ENCODE measurements around the gene ACAP2.

DNA sequence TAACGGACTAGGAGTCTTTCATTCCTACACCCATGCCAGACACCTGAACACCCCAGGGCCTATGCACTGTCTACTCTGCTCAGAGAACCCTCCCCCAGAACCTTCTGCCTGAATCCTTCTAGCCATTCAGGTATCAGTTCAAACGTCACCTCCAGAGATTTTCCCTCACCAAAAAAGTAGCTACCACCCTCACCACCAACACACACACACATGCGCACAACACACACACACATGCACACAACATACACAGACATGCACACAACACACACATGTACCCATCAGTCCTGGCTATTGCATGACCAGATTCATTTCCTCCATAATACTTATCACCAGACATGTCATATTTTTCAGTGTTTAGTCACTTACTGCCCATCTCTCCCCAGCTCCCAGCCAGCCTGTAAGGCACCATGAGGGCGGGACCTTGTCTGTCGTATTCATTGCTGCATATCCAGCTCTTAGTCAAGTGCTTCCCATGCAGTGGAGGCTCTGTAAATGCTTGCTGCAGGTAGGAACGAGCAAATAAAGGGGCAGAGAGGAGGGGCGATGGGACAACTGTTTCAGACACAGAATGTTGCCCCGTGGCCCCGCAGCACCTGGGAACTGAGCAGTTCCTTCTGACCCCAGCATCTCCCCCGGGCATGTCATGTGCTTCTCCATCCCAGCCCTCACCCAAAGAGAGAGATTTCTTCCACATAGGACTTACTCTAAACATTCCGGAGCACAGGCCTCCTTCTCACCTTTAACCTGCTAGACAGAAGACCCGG lies 201.0 kb downstream of the ACAP2 start:
- TF ChIP-seq POLR2A (IDR thresholded peaks at IDR 0.05; ENCODE audit: low read length) (no peak), GATA1 (IDR thresholded peaks at IDR 0.05; ENCODE audit: low read depth, low read length) (no peak)
